Activated T-helper 1 cell treated with Interleukin-2 at 50 U/mL for 16 hours (primary cell): ENCODE results near the gene PHACTR1.

Experiments
- DNase-seq: peaks from one replicate; pipeline ENCODE4 v3.0.0-alpha.2; 2020; ENCODE audit warnings: low read depth

The PHACTR1 gene

DNA sequence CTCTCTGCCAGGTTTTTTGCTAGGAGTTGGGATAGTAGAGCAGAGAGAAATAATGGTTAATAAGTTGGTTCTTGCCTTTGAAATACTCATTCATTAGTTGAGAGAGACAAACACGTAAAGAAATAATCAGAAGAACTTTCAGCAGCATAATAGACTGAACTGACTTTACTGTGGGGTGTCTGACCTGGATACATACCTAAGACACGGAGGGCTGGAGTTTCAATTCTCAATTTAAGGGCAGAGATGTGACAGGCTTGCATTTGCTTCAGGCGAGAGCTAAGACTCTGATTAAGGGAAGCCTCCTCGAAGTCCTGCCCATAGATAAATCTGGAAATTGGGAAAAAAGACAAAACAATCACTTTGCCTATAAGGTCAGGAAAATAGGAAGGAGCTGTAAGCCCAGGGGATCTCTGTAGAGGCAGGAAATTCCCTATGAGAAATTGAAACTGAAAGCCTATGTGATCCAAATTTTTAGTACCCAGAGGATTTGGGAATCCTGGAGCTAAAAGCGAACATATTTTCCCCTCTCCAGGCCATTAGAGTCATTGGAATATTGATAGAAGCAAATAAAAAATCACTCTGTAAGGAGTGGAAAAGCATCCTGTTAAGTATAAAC lies 276.8 kb downstream of the PHACTR1 start:
- no peak for DNase-seq

DNA sequence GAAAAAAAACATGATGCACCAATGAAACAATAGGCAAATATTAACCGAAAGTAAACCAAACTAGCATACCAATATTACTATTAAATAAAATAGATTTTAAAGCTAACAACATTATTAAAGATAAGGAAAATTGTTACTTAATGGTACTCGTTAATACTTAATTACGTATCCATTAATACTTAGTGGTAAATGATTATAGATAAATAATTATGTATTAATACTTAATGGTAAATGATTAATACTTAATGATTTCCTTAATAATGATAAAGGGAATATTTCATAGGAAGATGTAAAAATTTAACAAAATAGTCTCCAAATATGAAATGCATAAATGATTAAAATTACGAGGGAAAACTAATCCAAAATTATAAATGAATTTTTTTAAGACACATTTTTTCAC lies 278.9 kb downstream of the PHACTR1 start:
- no peak for DNase-seq

DNA sequence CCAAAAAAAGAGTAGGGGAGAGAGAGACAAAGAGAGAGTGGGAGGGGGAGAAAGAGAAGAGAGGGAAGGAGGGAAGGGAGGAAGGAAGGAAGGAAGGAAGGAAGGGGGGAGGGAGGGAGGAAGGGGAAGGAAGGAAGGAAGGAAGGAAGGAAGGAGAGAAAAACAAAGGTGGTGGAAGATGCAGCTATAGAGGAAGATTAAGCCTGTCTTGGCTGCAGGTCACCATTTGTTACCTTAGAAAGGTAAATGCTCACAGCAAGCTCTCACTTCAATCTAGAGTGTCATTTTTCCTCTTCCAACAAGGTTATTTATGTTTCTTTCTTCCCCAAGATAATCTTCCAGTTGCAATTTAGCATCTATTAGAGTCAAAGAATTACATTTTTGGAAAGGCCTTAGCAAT lies 284.0 kb downstream of the PHACTR1 start:
- DNase-seq: no peak

DNA sequence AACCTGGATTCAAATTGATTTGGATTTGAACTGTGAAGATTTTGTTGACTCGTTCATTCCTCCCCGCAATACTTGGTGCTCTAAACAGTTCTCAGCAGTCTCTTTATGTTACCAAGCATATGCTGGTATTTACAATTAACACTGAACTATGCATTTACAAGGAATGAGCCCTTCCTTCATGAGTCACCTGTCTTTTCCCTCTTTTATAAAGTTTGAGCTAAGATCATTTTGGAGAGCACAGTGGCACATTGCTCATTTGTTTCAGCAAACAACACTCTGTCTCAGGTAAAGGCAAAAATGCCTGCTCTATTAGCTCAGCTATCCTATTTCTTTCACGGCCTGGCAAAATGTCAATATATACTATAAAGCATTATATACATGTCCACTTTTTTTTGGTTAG lies 285.4 kb downstream of the PHACTR1 start:
- no peak for DNase-seq

DNA sequence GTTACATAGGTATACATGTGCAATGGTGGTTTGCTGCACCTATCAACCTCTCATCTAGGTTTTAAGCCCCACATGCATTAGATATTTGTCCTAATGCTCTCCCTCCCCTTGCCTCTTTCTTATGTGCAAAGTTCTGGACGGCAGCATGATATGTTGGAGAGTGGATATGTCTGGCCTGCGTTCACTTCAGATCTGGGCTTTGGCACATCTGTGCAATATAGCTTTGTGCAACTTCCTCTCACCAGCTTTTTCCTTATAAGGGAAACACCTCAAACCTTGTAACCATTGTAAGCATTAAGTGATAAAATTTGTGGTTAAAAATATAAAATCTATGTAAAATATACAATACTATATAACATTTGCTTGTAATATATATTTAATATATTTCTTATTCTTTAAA lies 288.0 kb downstream of the PHACTR1 start:
- no peak for DNase-seq

DNA sequence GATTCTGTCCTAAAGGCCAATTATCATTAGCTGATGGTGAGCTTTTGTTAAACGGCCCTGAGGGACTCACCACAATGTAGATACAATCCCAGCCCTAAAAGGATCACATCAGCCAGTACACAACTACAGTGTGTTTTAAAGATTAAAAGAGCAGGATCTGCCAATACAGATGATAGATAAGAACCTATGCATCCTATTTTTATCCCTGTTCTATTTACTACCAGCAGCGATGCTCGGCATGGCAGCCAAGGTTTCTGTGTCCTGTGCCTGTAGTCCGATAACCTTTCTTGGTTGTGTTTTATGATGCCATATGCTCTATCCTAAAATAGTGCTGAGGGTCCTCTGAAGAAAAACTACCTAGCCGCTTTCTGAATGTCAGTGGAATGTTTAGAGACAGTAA lies 289.4 kb downstream of the PHACTR1 start:
- no peak for DNase-seq

DNA sequence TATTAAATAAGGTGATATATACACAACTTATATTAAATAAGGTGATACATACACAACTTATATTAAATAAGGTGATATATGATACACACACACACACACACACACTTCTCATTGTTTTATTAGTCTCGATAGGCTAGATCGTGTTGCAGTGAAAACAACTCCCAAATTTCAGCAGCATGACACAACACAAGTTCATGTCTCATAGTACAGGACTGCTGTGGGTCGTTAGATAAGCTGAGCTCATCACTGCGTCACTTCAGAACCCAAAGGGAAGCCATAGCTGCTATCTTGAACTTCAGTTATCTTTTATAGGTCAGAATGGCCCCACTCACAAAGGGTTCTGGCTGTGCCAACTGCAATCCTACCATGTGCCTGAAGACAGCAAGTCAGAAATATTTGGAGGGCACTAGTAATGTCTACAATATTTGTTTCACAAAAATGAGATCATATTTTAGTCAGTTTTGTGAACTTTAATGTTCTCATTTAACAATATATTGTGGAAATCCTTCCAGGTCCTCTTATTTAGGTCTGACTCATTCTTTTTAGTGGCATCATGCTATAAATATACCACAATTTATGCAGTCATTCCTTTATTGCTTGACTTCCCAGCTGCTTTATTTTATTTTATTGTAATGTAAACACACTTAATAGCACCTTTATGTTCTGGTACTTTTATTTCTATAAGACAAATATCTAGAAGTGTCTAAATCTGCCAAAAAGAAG lies 290.2 kb downstream of the PHACTR1 start:
- DNase-seq: no peak

DNA sequence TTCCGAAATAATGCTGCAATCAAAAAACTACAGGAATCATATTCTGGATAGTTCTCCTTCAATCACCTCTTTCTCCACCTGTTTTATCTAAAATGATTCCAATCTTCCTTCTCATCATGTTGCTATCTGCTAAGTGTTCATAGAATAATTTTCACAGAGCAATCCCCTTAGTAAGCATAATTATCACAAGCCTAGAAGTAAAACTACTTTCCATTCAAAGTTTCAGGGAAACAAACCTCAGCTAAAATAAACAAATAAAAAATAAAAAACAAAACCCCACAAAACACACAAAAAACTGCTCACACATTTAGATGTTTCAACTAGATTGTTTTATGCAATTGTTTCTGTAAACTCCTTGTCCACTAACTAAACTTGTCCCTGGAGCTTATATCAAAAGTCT lies 291.2 kb downstream of the PHACTR1 start:
- no peak for DNase-seq

DNA sequence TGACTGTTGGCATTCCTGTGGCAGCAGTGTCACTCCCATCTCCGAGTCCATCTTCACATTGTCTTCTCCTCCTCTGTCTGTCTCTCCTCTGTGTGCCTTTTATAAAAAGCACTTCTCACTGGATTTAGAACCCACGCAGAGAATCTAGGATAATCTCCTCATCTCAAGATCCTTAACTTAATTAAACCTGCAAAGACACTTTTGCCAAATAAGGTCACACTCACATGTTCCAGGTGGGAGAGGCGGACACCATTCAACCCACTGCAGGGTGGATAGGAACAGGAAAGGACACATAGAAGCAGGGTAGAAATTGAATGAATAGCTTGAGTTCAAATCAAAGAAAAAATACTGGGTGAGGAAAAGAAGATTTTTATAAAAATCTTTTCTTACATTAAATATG lies 292.5 kb downstream of the PHACTR1 start:
- DNase-seq: no peak

DNA sequence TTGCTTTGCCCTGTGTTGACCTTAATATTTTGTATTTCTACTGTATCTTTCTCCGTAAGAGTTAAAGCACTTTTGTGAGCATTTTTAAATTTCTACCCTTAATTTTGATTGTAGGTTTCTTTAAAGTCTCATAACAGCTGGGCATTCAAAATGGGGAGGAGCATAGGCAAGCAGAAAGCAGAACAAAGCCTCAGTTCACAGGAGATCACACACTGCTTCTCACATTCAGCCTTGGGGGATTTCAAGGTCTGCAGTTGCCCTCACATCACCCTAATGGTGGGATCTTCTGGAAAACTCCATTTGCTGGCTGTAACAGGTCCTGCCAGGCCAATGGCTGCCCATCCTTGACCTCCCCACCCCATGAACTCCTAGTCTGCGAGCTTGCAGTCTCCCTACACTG lies 292.9 kb downstream of the PHACTR1 start:
- no peak for DNase-seq

DNA sequence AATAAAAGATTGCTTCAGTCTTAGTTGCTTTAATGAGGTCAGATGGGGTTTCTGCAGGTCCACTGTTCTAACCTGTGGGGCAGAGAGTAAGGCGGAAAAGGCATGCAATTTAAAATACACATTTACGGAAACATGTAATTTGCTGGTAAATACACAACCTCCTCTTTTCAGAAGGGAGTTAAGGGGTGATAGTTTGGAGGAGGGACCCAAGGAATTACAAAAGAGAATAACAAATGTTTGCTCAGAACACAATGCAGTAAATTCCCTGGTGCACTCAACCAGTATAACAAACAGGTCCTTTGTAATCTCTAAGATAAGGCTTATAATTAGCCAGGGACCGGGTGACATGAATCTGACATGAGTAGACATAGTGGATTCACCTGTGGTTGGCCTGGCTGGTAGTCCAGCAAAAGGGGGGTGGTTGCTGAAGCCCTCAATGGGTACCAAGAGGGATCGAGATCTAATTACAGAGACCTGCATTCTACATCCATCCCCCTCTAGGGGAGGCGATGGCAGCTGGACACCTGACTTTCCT lies 295.1 kb downstream of the PHACTR1 start:
- no peak for DNase-seq

DNA sequence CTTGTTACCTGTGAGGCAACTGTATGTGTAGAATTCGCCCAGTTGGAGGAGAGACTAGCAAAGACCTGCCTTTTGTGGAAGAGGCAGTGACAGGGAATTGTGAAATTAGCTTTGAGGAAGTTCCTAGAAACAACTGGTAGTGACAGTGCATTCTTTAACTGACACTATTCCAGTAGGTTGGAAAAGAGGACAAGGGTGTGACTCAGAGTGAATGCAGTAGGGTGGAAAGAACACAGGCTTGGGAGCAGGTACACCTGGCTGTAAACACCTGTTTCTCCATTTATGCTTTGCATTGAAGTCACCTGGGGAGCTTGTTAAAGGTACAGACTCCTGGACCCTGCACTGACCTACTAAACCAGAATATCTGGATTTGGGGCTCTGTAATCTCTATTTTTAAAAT lies 295.7 kb downstream of the PHACTR1 start:
- no peak for DNase-seq

DNA sequence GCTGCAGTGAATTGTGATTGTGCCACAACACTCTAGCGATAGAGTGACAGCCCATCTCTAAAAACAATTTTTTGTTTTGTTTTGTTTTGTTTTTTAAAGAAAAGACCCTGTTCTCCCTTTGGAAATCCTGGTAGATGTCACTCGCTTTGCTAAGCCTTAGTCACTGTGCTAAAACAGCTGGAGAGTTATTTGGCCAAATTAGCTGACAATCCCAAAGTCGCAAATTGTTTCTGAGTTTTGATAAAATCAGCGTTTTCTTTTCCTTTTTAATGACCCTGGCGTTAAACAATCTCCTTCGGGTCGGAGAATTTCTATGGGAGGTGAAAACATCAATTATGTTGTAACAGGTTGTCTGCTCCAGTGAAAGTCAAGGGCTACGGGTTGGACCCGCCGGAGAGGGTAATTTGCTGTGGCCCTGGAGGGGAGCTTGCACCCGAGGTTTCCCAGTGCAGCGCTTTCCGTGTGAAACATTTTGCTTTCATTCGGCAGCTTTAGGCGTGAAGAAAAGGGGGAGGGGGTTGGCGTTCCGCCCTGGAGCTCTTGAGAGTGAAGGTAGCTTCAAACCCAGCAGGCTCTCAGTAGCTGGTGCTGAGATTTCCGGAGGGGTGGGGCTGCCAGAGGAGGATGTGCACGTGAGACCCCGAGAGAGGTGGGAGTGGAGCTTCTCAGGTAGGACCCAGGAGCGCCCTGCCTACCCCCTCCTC lies 296.6 kb downstream of the PHACTR1 start:
- no peak for DNase-seq

DNA sequence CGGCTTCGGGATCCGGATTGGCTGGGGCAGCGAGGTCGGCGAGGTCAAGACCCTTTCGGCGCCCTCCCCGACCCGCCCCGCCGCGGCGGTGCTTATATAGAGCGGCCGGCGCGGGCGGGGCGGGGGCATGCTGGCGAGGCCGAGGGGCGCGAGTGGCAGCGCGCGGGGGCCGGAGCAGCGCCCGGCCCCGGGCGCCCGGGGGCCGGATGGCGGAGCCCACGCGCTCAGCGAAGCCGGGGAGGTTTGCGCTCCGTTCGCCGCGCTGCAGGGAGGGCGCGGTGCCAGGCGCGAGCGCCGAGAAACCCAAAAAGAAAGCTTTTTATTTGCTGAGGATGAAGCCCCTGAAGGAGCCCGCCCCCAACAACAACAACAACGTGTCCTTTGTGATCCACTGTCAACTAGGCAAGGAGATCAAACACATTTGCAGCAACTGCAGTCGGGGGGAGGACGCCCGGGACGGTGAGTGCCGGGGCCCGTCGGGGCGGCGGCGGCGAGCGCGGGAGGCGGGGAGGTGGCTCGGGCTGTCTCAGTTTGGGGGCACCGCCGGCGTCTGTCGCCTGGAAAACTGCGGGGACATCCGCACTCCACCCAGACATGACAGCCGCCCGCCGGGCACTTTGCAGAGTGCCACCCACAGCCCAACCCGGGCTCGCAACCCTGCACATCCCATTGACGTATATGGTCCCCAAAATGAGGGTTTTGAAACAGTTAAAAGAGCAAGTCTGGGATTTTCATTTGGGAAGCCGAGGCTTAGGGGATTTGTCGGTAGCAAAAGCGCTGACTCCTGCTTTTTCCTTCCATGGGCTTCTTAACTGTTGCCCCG lies 297.3 kb downstream of the PHACTR1 start:
- no peak for DNase-seq

DNA sequence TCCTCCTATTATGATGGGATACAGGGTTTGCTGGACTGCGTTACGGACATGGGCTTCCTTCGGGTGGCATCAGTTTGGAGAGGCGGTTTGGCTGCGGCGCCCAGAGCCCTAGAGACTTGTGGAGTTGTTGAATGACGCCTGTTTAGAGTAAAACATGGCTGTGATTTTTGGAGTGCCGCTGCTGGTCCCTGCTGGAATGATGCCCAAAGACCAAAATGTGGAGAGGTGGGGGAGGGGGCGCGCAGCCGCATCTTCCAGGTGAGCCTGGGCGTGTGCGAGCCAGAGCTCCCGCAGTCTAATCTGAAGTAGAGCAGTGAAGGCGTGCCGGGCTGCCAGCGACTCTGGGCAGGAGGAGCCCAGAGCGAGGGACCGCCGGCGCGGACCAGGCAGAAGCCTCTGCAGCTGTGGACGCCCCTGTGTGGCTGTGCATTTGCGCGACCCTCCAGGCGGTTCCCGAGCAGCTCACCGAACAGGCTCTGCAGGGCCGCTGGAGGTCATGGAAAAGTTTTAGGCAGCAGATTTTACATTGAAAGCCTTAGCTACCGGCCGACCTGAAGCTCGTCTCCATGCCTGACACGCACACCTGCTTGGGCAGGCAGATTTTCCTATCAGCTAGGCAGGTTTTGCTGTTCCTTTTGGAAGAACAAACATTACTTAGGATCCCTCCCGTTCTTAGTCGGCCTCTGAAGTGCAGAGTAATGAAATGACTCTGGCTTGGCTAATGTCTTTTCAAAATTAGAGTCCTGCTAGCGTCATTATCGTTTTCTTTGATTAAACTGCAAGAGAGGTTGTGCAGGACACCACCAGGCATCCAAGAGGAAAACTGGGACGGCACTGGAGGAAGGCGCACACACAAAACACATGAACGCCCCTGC lies 298.2 kb downstream of the PHACTR1 start:
- DNase-seq: no peak

DNA sequence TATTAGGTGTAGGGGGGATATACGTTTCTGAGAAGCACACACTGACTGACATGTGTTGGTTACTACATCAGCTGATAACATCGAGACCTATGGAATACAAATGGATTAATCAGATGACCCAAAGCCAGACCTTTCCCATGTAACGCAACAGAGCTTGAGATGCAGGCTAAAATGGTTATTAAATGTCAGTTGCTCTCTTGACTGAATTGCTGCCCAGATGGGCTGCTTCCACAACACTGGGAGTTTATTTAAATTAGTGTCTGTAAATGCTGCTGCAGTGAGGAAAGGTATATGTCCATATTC lies 298.8 kb downstream of the PHACTR1 start:
- no peak for DNase-seq

DNA sequence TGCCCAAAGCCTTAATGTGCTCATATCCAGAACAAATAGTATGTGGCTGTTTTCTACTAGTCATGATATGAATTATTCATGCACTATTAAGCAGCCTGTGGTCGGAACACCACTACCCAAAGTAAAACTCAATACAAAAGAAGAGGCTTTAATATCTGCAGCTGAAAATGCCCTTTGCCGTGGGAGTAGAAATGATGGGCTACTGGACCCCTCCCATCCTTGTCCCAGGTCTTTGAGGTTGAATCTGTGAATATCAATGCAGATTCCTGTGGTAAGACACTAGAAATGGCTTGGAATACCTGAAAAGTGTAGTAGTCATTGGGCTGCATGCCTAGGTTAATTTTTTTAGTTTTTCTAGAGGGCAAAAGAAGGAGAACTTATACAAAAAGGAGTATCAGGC lies 308.0 kb downstream of the PHACTR1 start:
- no peak for DNase-seq

DNA sequence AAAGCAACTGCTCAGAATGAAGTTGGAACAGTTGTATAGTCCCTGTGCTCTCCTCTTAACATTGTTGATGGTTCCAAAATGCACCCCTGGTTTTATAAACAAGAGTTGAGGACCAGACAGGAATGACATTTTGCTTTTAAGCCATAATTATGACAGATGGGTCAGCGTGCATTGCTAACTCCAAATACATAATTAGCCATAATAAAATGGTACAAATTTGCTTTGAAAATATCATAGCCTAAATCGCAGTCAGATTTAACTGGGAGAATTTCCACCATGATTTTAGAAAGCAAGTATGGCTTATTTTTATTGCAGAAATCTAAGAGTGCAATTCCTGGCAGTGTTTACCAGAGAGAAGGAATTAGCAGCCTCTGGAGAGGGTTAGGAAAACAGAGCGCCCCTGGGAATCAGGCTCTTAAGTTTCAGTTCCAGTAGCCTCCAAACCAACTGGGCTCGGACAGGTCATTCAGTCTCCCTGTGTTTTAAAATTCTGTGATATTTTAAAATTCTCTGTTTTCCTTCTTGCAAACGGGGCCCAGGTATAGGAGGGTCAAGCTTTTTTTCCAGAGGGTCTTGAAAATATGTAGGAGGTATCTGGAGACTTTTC lies 309.4 kb downstream of the PHACTR1 start:
- no peak for DNase-seq

DNA sequence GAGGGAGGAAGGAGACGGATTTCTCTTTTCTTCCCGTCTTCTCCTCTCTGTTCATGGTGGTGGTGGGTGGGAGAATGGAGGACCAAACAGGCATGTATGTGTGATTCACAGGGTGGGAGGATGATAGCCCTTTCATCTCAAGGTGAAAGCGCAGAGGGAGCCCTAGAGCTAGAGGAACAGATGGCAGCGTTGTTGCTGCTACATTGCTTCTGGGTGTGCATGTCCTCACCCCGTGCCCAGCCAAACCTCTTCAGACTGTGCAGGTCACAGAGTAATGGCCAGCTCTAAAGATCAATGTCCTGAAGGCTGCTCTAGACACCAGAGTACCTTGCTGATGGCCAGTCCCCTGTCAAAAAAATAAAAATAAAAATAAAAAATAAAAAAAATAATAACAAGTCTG lies 310.0 kb downstream of the PHACTR1 start:
- no peak for DNase-seq

DNA sequence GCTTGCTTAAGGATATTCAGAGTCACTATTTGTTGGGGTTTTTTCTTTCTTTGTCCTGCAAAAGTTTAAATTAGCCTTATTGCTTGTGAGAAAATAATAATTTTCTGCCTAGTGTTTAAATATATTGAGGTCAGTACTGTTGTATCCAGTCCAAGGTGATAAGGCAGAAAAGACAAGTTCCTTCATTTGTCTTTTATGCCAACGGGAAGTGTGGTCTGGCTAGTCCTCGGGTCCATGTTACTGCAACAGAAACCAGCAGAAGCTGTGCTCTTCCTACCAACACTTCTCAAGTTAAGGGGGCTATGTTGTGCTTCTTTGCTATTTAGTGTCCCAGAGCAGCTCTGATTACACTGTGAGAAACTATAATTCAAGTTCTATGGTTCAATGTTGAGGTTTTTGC lies 310.6 kb downstream of the PHACTR1 start:
- DNase-seq: no peak

DNA sequence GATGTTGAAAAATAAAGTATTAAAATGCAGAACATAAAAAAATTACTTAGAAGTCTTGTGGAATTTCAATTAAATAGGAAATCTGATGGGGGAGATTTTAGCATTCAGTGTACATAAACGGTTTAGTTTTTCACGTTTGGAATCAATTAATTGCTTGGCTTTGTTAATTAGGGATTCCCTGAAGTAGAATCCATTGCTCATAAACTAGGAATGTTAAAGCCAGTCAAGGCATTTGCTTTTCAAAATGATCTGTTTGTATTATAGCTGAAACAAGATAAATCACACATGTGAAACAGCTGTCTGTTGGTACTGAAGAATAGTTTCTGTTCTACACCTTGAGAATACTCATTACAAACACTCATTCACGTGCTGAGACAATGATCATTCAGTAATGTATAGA lies 313.8 kb downstream of the PHACTR1 start:
- no peak for DNase-seq
